GM21786 (cell line): Measurements from ENCODE around the gene VCL.
"Not testable (repeated sequence)": the region's sequence is repeated elsewhere in the genome, so short reads cannot be mapped to it uniquely, and the experiment has no call there.

Experiments used
- ATAC-seq: cut with Tn5 transposase; IDR thresholded peaks from one replicate; pipeline ENCODE4 v1.9.1; 2021; ENCODE audit not compliant: unreplicated experiment

Gene VCL

DNA sequence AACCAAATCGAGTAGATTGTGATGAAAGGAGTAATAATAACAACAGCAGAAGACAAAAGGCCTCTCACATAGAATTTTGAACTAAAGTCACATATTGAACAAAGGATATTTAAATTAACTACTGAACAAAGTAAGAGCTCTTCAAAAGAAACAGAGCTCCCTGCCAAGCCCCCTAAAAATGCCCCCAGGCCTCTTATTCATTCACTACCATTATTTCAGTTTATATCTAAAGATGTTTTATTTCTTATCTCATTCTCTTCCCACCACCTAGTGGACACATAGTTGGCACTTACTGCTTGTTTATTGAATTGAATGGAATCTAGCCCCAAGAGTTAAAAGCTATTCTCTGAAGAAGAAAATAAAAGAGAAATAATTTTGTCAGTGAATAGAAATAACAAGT, 37.4 kb downstream of the VCL start:
- no peak for ATAC-seq

DNA sequence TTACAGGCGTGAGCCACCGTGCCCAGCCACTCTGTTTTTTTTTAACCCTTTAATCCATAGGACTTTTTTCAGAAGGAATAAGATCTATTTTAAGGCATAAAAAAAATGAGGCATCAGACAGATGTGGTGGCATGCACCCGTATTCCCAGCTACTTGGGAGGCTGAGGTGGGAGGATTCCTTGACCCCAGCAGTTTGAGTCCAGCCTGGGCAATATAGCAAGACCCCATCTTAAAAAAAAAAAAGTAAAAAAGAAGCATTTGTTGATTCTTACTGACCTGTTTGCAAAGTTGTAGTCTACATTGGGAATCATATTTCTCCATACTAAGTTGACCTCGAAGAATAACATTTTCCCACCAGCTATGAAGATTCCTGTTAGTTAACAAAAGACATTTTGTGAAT, 38.6 kb downstream of the VCL start:
- ATAC-seq = no peak

DNA sequence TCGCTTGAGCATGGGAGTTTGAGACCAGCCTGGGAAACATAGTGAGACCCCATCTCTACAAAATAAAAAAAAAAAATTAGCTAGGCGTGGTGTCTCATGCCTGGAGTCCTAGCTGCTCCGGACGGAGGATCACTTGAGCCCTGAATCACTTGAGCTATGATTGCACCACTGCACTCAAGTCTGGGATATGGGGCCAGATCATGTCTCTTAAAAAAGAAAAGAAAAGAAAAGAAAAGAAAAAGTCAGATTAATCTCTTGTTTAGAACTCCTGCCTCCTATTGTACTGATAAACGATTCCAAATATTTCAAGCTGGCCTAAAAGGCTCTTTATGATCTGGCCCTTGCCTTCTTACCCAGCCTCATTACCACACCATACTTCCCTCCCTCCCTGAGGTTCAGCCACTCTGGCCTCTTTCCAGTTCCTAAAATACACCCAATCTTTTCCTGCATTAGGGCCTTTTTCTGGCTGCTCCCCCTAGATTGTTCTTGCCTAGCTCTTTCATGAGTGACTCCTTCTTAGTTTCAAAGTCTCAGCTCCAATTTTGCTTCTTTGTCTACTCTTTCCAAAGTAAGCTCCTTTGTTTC, 41.7 kb downstream of the VCL start:
- ATAC-seq = no peak

DNA sequence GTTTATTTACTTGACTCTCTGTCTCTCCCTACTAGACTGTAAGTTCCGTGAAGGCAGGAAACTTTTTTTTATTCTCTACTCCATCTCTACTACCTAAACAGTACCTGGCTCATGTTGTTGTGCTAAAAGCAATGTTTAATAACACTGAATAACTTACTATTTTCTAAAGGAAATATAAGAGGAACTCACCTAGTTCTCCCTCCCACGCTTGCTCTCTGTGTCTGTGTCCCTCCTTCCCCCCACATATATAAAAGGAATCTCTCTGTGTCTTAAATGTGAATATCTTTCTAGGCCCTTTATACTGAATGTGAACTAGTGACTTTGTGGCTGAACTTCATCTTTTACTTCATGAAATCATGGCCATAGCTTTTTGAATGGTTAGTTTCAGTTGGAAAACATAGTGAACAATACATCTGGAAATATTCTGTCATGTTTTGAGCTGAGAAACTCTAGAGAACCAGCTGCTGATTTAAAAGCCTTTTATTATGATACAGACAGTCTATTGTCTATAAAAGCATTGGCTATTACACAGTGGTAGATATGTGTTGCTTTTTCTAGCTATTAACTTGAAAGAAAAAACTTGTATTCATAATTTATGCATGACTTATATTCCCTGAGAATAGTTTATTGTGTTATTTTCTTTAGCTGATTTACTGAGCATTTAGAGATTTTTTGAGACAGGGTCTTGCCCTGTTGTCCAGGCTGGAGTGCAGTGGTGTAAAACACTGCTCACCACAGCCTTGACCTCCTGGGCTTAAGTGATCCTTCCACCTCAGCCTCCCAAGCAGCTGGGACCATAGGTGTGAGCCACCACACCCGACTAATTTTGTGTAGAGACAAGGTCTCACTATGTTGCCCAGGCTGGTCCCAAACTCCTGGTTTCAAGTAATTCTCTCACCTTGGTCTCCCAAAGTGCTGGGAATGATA, 42.5 kb downstream of the VCL start:
- no peak for ATAC-seq

DNA sequence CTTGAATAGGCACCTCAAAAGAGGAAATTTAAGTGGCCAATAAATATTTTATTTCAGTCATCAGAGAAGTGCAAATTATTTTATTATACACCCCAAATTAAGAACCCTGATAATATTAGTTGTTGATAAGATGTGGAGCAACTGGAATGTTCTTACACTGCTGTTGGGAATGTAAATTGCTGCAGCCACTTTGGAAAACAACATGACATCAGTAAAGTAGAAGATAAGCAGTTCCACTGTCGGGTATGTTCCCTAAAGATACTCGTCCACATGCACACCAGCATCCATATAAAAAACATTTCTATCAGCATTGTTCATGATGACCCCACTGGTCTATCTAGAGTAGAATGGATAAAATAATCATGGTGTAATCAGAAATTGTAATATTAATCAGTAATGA, 46.5 kb downstream of the VCL start:
- ATAC-seq = no peak

DNA sequence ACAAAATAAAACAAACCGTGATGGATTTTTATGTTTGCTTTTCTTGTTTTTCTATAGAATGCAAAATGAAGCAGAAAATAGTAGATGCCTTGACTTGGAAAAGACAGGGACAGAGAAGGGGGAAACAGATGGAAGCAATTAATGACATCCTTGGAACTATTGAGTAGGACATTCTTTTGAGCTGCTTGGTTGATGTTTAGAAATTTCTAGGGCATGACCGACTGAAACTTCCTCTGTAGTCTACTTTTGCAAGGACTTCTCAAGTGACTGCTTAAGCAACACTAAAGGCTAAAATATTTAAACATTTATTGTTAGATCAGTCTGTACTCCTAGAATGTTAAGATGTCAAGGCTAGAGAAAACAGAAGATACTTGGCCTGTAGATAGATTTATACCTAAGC, 49.4 kb downstream of the VCL start:
- no peak for ATAC-seq

DNA sequence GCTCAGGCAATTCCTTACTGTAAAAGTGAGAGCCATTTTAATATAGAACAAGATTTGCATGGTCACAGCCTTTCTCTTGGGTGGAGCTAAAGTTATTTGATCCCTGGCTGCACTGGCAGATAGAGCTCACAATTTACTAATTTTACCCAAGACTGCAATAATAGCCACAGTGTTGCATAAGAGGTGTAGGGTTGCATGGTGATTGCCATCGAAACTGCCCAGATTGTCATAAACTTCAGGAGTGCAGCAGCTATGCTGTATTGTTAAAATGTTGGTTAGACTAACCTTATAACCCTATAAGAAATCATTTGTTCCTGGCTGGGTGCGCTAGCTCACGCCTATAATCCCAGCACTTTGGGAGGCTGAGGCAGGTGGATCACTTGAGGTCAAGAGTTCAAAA, 50.0 kb downstream of the VCL start:
- no peak for ATAC-seq

DNA sequence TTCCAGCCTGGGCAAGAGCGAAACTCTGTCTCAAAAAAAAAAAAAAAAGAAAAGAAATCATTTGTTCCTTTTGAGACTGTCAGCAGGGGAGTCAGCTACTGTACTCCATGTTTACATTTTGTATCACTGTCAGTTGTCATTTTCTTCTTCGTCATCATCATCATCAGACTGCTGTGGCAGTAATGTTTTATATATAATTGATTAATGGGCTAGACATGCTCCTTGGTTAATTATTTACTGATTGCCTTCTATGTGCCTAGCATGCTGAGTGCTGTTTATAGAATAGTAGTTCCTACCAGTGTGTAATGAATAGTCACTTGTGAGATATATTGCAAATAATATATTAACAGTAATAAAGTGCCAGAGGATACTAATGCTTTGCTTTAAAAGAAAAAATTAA, 50.5 kb downstream of the VCL start:
- ATAC-seq = no peak

DNA sequence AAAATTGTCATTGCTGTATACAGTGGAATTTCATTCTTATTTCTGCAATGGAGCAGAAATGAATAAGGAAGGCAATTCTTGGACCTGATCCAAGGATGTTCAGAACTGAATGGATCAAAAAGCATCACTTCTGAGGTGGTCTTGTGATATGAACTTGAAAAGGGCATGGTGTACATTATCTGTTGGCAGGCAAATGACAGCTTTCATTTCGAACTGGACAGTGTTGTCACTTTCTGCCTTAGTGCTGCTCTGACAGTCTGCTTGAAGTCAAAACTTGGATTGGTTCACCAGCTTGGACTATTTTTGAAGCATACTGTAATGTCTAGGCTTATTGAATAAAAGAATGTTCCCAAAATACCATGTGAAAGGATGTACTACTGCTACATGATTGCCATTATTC, 52.0 kb downstream of the VCL start:
- no peak for ATAC-seq

DNA sequence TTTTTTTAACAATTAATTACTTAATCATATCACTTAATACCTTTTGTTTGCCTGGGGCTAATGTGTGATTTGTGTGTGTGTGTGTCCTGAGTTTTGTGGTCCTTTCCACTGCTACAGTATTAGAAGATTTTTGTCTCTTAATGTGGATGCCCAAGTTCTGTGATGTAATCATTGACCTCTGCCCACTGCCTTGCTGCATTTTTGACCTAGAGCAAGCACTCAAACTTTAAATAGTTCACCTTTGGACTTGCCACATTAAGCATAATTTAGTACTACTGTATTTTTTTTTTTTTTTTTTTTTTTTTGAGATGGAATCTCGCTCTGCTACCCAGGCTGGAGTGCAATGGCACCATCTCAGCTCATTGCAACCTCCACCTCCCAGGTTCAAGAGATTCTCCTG, 52.7 kb downstream of the VCL start:
- ATAC-seq = no peak

DNA sequence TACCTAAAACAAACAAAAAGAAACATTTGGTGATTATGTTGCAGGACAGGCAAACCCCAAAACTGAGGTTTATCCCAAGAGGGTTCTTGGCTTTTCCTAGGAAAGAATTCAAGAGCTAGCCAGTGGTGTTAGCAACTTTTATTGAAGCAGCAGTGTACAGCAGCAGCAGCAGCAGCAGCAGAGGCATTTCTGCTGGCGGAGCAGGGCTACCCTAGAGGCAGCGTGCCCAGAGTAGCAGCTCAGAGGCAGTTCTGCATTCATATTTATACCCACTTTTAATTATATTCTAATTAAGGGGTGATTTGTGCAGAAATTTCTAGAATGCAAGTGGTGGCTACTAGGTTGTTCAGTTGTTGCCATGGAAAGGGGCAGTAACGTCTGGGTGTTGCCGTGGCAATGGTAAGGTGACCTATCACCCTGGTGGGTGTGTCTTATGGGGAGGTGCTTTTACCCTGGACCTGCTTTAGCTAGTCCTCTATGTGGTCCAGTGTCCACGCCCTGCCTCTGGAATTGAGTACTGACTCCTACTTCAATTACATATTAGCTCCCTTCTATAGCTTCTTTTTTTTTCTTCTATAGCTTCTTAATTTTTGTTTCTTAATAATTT, 53.9 kb downstream of the VCL start:
- no peak for ATAC-seq

DNA sequence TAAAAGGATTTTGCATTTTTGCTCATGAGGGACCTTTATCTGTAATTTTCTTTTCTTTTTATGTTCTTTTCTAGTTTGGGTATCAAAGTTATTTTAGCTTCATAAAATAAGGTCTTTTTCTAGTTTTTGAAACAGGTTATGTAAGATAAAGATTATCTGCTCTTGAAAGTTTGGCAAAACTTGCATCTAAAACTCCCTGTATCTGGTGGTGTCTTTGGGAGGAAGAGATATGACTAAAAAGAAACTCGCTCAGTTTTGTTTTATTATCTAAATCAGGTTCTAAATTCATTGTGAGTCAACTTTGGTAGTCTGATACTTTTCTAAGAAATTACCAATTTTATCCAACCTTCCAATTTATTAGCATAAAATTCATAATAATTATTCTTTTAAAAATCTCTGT, 55.1 kb downstream of the VCL start:
- no peak for ATAC-seq

DNA sequence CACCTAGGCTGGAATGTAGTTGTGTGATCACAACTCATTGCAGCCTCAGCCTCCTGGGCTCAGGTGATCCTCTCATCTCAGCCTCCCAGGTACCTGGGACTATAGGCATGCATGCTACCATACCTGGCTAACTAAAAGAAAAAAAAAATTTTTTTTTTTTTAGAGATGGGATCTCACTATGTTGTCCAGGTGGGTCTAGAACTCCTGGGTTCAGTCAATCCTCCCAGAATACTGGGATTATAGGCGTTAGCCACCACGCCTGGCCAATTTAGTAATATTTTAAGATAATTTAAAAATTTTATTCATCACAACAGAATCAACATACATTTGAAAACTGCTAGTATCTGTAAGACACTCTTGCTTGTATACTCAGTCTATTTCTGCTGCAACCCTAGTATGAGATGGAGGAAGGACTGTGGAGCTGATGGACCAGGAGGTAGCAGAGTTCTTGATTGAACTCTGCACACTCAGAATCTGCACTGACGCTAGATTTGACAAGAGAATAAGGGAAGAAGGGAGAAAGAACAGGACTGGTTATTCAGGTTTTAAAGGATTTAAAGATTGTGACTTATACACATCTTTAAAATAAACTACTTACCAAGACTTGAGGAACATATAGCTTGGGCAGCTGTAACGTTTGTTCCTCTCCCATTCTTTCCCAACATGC, 57.6 kb downstream of the VCL start:
- ATAC-seq = no peak

DNA sequence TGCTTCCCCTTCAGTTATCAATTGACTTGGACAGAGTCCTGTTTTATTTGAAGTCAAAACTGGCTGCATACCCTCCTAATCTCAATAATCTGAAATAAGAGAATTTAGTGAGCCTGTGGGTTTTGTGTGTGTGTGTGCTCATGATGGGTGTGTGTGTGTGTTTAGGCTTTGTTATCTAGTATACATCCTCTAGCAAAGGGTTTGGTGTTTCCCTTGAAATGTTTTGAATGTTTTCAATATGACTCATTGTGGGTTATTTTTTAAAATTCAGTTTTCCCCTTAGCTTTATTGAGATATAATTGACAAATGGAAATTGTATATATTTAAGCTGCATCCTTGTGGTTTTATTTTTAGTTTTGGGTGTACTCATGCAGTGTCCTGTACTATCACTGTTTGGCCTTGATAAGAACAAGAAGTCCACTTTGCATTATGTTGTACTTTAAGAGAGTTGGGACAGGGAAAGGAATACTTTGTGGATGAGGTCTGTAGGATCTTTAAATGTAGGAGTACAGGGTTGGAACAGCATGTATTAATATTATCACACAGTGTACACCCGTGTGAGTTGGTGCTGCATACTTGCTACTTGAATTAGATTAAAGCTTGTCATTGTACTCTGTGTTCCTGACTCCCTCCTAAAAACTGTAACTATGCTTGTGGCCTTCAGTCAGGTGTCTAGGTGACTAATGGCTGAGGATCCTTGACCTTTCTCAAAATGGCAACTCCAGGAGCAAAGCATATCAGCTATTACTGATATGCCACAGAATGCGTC, 58.3 kb downstream of the VCL start:
- peak; percentile 58 for ATAC-seq

DNA sequence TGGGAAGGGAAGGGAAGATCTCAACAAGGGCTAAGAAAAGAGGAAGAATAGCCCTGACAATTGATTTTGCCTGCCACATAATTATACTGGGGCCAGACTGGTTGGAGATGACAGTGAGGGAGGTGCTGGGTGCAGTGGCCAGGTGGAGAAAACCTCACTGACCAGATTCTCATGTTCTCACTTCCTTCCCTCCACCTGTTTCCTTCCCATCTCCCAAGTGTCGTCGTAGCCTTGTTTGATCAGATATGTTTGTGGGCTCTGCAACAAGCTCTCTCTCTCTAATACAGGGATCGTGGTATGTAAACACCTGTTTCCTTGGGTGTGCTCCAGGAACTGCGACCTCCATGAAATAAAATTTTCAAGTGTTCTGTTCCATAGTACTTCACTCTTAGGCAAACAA, 60.2 kb downstream of the VCL start:
- ATAC-seq = no peak

DNA sequence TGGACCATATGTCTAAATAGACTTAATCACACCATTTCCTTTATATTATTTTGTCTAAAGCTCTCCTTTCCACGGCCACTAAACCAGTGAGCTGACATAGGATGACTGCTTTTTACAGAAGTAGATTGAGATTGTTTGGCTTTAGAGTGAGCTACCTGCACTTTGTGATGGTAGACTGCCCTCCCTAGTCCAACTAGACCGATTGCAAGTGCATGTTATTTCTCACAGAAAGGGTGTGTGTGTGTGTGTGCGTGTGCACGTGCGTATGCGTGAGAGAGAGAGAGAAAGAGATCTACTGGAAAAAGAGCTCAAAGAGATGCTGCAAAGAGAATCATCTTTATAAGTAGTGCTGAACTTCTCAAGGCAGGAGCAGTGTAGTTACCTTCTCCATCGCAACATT, 60.7 kb downstream of the VCL start:
- no peak for ATAC-seq

DNA sequence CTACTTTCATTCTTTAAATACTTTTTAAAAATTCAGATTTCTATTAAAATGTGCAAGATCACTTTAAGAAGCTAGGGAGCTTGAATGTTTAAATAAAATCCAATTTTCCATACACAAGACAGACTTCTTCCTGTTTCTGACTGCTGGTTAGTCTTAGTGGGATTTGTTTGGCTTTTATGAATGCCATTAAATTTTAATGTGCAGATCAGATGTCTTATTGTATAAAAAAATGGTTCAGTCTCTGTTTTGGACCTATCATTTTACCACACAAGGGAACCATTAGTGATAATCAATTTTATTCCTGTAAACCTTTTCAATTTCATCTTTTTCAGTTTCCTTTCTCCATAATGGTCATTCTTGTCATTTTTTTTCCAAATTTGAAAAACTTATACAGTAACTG, 63.2 kb downstream of the VCL start:
- no peak for ATAC-seq

DNA sequence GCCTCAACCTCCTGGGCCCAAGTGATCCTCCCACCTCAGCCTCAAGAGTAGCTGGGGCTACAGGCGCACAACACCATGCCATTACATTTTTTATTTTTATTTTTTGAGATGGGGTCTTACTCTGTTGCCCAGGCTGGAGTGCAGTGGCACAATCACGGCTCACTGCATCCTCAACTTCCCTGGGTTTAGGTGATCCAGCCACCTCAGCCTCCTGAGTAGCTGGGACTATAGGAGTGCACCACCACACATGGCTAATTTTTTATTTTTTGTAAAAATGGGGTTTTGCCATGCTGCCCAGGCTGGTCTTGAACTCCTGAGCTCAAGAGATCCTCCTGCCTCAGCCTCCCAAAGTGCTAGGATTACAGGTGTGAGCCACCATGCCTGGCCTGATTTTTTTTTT, 64.1 kb downstream of the VCL start:
- ATAC-seq = not testable (repeated sequence)

DNA sequence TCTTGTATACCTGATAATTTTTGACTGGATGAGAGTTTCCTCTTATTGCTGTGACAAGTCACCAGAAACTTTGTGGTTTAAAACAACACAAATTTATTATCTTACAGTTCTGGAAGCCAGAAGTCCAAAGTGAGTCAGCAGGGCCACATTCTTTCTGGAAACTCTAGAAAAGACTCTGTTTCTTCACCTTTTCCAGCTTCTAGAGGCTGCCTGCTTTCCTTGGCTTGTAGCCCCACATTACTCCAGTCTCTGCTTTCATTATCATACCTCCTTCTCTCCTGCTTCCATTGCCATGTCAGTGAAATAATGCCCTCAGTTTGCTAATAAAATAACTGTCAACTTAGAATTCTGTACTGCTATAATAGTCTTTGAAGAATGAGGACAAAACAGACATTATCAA, 65.3 kb downstream of the VCL start:
- no peak for ATAC-seq

DNA sequence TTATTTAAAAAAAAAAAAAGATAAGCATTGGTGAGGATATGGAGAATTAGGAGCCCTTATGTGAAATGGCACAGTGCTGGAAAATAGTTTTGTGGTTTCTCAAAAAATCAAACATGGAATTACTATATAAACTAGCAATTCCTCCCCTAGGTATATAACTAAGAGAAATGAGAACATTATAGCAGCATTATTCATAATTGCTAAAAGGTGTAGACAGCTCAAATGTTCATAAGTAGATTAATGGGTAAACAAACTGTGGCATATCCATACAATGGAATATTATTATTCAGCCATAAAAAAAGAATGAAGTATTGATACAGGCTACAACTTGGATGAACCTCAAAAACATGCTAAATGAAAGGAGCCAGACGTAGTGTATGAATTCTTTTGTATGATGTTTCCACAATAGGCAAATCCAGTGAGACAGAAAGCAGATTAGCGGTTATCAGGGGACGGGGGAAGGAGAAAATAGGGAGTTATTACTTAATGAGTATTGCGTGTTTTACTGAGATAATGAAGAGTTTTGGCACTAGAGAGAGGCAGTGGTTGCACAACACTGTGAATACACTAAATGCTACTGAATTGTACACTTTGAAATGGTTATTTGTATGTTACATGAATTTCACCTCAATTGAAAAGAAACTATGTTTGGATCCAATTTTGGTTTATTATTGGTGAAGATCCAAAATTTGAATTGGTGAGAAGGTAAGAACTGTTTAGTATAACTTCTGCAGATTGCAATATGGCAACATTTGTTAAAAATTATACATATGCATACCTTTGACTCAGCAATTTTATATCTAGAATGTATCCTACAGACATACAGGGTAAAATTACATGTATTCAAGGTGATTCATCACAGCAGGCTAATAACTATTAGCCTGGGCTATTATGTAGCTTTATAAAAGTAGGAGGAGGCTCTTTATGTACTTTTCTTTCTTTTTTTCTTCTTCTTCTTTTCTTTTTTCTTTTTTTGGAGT, 69.7 kb downstream of the VCL start:
- ATAC-seq = no peak
